NCI-H146 (cell line): Measurements from ENCODE around the gene OSBPL6.

Source experiments
- DNase-seq: peaks from one replicate; lab custom pipeline; 2025; lab: John Stamatoyannopoulos, UW

OSBPL6 gene

GRCh38 chr2:178448968-178449661, 254.8 kb downstream of the OSBPL6 start:
- DNase-seq = no peak

- DNase-seq = peak; percentile 14
Observed at GRCh38 chr2:178449700-178450523, 255.6 kb downstream of the OSBPL6 start.

GRCh38 chr2:178450524-178450773, 256.1 kb downstream of the OSBPL6 start:
- no peak for DNase-seq

GRCh38 chr2:178450774-178451525, 256.6 kb downstream of the OSBPL6 start, which contains the start of the genes PJVK and PRKRA:
PJVK (plus strand) TSS chr2:178451378; CDS start chr2:178453410, 2,032 bp downstream.
PRKRA (minus strand) TSS chr2:178451175; CDS start chr2:178451030, 145 bp downstream.
- DNase-seq = peak; percentile 96

GRCh38 chr2:178452334-178452733, 258.0 kb downstream of the OSBPL6 start:
- no peak for DNase-seq
